GM21390 (cell line): ENCODE measurements around the gene ENDOD1.
"Not testable (repeated sequence)": the region's sequence is repeated elsewhere in the genome, so short reads cannot be mapped to it uniquely, and the experiment has no call there.

Source experiments
- ATAC-seq: cut with Tn5 transposase; IDR thresholded peaks from one replicate; pipeline ENCODE4 v1.9.1; 2021; ENCODE audit not compliant: unreplicated experiment

Gene ENDOD1, protein sequence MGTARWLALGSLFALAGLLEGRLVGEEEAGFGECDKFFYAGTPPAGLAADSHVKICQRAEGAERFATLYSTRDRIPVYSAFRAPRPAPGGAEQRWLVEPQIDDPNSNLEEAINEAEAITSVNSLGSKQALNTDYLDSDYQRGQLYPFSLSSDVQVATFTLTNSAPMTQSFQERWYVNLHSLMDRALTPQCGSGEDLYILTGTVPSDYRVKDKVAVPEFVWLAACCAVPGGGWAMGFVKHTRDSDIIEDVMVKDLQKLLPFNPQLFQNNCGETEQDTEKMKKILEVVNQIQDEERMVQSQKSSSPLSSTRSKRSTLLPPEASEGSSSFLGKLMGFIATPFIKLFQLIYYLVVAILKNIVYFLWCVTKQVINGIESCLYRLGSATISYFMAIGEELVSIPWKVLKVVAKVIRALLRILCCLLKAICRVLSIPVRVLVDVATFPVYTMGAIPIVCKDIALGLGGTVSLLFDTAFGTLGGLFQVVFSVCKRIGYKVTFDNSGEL

DNA sequence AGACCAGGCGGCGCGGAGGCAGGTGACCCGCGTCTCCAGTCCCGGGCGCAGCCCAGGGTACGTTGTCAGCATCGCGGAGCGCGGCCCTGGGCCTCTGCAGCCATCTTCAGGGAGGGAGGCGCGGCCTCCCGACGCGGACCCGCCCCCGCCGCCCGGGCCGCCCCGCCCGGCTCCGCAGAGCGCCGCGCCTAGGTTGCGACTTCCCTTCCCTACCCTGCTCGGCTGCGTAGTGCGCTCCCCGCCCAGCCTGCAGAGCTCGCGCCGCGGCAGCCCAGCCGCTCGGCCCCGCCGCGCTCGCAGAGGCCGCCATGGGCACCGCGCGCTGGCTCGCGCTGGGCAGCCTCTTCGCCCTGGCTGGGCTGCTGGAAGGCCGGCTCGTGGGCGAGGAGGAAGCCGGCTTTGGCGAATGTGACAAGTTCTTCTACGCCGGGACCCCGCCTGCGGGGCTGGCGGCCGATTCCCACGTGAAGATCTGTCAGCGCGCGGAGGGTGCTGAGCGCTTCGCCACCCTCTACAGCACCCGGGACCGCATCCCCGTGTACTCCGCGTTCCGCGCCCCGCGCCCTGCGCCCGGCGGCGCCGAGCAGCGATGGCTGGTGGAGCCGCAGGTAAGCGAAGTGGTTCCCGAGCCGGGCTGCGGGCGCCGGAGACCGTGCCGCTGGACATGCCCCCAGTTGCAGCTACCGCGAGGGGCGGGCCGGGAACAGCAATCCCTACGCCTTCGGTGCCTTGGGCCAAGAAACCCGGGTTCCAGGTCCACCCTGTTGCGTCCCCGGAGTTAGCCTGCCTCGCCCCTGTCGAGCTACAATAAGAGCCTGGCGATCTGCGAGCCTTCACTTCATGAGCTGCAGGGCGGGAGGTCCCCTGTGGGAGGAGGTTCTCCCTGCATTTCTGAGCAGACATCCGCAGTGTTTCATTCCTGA lies at the start of gene ENDOD1:
TSS of gene ENDOD1 (plus strand) at position 227 of the 923 bp plus-strand sequence. CDS start at position 309, 82 bp downstream.
- peak; percentile 87 for ATAC-seq

GRCh38 chr11:95042239-95042638 lies 47.4 kb upstream of the ENDOD1 start:
- ATAC-seq, result no peak

GRCh38 chr11:95042906-95043305 lies 46.7 kb upstream of the ENDOD1 start:
- no peak for ATAC-seq

- ATAC-seq, result no peak
These were observed 45.6 kb upstream of the ENDOD1 start for GRCh38 chr11:95044010-95044409.

GRCh38 chr11:95045812-95046211 lies 43.8 kb upstream of the ENDOD1 start:
- no peak for ATAC-seq

DNA sequence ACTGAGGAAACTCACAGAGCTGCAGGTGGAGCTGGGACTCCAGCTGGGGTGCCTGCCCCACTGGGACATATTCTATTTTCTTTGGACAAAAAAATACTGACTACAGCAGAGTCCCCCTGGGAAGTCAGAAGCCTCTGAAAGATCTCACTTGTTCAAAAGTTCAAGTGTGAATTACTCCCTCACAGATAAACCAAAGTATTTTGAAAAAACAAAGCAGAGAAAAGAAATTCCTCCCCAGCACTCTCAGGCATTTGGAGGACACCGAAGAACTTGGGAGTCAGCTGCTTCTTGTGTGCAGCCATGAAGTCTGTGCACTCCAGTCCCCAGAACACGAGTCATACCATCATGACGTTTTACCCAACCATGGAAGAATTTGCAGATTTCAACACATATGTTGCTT lies 40.5 kb upstream of the ENDOD1 start, which contains the start of gene KDM4F:
TSS of gene KDM4F (plus strand) at position 301 of the 400 bp plus-strand sequence.
- ATAC-seq, result not testable (repeated sequence)

GRCh38 chr11:95050595-95051202 lies 38.9 kb upstream of the ENDOD1 start:
- ATAC-seq, result no peak

- ATAC-seq, result no peak
These were observed 35.3 kb upstream of the ENDOD1 start for GRCh38 chr11:95054356-95054755.

GRCh38 chr11:95055283-95055897 lies 34.3 kb upstream of the ENDOD1 start:
- ATAC-seq, result peak; percentile 95

- no peak for ATAC-seq
These were observed 31.7 kb upstream of the ENDOD1 start for GRCh38 chr11:95057959-95058358.

- no peak for ATAC-seq
These were observed 31.0 kb upstream of the ENDOD1 start for GRCh38 chr11:95058621-95059020.

GRCh38 chr11:95059046-95059445 lies 30.6 kb upstream of the ENDOD1 start:
- ATAC-seq, result no peak

- ATAC-seq, result no peak
These were observed 24.3 kb upstream of the ENDOD1 start for GRCh38 chr11:95065336-95065735.

GRCh38 chr11:95066716-95067038 lies 23.0 kb upstream of the ENDOD1 start, which contains the start of gene SRSF8:
Gene SRSF8, plus strand, starts transcription at chr11:95066919. Its CDS starts 308 bp downstream, at chr11:95067227.
- ATAC-seq, result peak; percentile 42

DNA sequence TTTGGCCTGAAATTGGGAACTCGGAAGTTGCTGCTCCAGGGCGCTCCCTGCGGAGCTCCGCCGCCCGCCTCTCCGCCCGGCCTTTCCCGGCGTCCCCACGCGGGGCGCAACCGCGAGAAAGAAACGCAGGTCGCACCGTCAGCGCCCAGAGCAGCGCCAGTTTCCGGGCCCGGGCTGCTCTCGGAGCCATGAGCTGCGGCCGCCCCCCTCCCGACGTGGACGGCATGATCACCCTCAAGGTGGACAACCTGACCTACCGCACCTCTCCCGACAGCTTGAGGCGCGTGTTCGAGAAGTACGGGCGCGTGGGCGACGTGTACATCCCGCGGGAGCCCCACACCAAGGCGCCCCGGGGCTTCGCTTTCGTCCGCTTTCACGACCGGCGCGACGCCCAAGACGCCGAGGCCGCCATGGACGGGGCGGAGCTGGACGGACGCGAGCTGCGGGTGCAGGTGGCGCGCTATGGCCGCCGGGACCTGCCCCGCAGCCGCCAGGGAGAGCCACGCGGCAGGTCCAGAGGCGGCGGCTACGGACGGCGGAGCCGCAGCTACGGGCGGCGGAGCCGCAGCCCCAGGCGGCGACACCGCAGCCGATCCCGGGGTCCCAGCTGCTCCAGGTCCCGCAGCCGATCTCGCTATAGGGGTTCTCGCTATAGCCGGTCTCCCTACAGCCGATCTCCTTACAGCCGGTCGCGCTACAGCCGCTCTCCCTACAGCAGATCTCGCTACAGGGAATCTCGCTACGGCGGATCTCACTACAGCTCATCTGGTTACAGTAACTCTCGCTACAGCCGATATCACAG lies 22.4 kb upstream of the ENDOD1 start:
- ATAC-seq, result peak; percentile 60

DNA sequence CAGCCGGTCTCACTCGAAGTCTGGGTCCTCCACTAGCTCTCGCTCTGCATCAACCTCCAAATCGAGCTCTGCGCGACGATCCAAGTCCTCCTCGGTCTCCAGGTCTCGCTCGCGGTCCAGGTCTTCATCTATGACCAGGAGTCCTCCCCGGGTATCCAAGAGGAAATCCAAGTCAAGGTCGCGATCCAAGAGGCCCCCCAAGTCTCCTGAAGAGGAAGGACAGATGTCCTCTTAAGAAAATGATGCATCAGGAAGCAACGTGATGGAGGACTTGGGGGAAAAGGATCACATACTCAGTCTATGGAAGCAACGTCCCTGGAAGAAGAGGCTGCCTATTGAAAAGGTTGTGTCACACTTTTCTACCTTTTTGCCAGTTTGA lies 21.8 kb upstream of the ENDOD1 start:
- no peak for ATAC-seq

DNA sequence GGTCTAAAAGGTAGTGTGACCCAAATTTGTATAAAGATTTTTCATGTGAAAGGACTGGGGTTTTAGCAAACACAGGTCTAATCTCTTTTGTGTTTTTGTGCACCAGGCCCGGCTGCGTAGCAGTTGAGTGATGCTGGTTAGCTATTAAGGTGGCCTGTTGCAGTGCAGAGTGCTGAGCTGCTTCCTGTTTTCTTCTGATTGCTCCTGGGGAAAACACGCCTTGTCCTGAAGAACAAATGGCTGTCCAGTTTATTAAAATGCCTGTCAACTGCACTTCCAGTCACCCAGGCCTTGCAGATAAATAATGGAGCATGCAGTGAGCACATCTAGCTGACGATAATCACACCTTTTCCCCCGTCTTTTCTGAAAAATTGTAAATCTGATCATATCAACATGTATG lies 21.1 kb upstream of the ENDOD1 start:
- ATAC-seq, result peak; percentile 67

DNA sequence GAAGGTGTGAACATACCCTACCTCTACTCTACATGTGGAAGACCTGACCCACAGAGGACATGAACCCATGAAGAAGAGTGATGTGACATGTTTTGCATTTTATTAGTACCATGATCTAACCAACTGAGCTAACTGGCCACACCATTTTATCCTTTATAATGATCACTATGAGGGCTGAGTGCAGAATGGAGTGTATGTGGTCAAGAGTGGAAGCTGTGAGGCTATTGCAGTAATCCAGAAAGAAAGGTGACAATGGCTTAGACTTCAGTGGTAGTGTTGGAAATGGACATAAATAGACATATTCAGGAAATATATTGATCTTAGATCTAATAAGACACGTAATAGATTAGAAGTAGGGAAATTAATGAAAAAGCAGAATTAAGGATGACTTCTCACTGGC lies 19.2 kb upstream of the ENDOD1 start:
- no peak for ATAC-seq

DNA sequence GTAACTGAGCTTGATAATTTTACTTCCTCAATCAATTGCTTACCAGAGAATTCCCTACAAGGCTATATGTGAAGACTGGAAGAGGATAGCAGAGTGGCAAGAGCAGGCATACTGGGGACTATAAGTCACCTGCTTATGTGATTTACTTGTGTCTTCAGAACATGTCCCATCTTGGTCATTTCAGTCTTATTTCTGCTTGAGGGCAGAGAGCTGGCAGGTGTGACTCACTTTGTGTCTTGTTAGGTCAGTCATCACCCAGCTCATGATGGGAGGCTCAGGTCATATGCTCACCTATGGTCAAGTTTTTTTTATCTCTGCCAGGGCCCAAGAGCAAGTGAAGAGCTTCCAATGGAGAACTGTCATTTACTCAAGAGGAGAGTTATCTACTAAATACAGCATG lies 16.7 kb upstream of the ENDOD1 start:
- ATAC-seq, result no peak
